Adipocyte (in vitro differentiated cells): Measurements from ENCODE around the gene SIK2.

ENCODE experiments used
- DNase-seq: peaks from one replicate; pipeline ENCODE4 v3.0.0-alpha.2; 2015; ENCODE audit warnings: low read depth
- H3K27me3 ChIP-seq: replicated peaks from 2 replicates; pipeline ENCODE4 v1.7.0; 2013; ENCODE audit warnings: mild to moderate bottlenecking, low read length, moderate library complexity; ENCODE audit not compliant: control insufficient read depth, insufficient read depth
- H3K36me3 ChIP-seq: 2 replicates; pipeline ENCODE4 v1.7.0; 2013; ENCODE audit warnings: low read length, mild to moderate bottlenecking, moderate library complexity; ENCODE audit not compliant: control insufficient read depth, insufficient read depth, severe bottlenecking
- H3K4me1 ChIP-seq: 2 replicates; pipeline ENCODE4 v1.7.0; 2013; ENCODE audit warnings: mild to moderate bottlenecking, low read length, moderate library complexity; ENCODE audit not compliant: control insufficient read depth, insufficient read depth
- H3K4me3 ChIP-seq: 2 replicates; pipeline ENCODE4 v1.7.0; 2013; ENCODE audit warnings: mild to moderate bottlenecking, low read length, moderate library complexity
- H3K9ac ChIP-seq: 2 replicates; pipeline ENCODE4 v1.7.0; 2013; ENCODE audit warnings: mild to moderate bottlenecking, low read length, moderate library complexity
- H3K9me3 ChIP-seq: 2 replicates; pipeline ENCODE4 v1.7.0; 2013; ENCODE audit warnings: mild to moderate bottlenecking, low read length, moderate library complexity; ENCODE audit not compliant: control insufficient read depth

The SIK2 gene

GRCh38 chr11:111779118-111779517 is 176.9 kb downstream of the SIK2 start:
- Histone ChIP-seq H3K36me3 (peaks cover 24% of the 10 kb centered on the region), H3K4me3 (no peak overlapping the region), H3K9ac (no peak overlapping the region), H3K27me3 (no peaks in the 10 kb centered on the region), H3K9me3 (no peaks in the 10 kb centered on the region), H3K4me1 (peaks cover 29% of the 10 kb centered on the region)
- no peak for DNase-seq
